ENCODE results near the gene LYRM7.

The LYRM7 gene

DNA sequence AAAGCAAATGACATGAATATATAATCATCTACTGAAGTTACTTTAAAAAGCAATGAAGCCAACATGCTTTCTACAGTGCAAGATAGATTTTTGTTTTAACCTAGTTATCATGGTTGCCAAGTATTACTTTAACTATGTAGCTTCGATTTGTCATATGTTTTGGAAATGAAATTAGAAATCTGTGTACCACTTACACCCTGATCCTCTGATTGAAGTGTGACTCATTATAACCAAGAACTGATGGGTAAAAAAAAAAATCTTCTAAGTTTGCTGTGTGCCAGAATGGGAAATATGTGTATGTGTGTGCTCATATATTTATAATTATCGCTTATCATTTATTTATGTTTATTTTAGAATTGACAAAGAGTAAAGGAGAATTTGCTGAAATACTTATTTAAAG, 84.0 kb downstream of the LYRM7 start:
- DNase-seq (ENCODE audit: extremely low read depth in 1 of 2, low read depth in 1 of 2): no peak

Data from activated CD8-positive, alpha-beta memory T cell treated with anti-CD3 and anti-CD28 coated beads for 1 hour (primary cell).